Psoas muscle (tissue), 8 donors: ENCODE measurements around the gene SPTB. TPM values are rescaled to one million over a fixed set of nuclear protein-coding genes. Genes with fewer than 3 reads are reported as not detected.

Source experiments
- ATAC-seq, 4 donors: fragments of 200-7000 bp; cut with Tn5 transposase; one replicate each; pipeline ENCODE4 v1.9.1; 2020; ENCODE audit warnings: moderate library complexity in 3 of 4, mild to moderate bottlenecking in 2 of 4
- DNase-seq, 2 donors: peaks; one replicate each; pipeline ENCODE4 v3.0.0-alpha.2; 2020
- H3K27ac ChIP-seq: fragments of 200-600 bp; one replicate; pipeline ENCODE4 v1.8.0; 2022
- H3K27me3 ChIP-seq, 3 donors: fragments of 200-600 bp in 1 of 3; one replicate each; pipeline versions ENCODE4 v1.6.1 to v1.8.0; 2013 to 2022; ENCODE audit warnings: low read length in 2 of 3, mild to moderate bottlenecking in 2 of 3, moderate library complexity in 1 of 3; ENCODE audit not compliant: insufficient read depth in 3 of 3
- H3K36me3 ChIP-seq, 2 donors: fragments of 200-600 bp in 1 of 2; one replicate each; pipeline versions ENCODE4 v1.6.1 to v1.8.0; 2013 to 2022; ENCODE audit warnings: low read depth in 1 of 2, mild to moderate bottlenecking in 1 of 2, moderate library complexity in 1 of 2; ENCODE audit not compliant: insufficient read depth in 1 of 2
- H3K4me1 ChIP-seq: fragments of 200-600 bp; one replicate; pipeline ENCODE4 v1.8.0; 2022
- H3K4me3 ChIP-seq: fragments of 200-600 bp; one replicate; pipeline ENCODE4 v1.8.0; 2022; ENCODE audit warnings: mild to moderate bottlenecking
- H3K9me3 ChIP-seq: fragments of 200-600 bp; one replicate; pipeline ENCODE4 v1.8.0; 2022
- WGBS, 3 donors: extraction: QIAGEN DNeasy Blood & Tissue Kit; methylation state at CpG; one replicate each; pipeline versions ENCODE4 v1.1.6 to v1.1.7; 2013; 5-methylcytosine and 5-hydroxymethylcytosine counted together
- intact Hi-C, 2 donors: fragments of 100-400 bp; cut with DNase I; formaldehyde crosslinking; loops; one replicate each; pipeline versions ENCODE4 v1.11.0 to v1.14.2; 2022
- polyA plus RNA-seq, 3 donors: library from polyadenylated mRNA; stranded (reverse); fragments of 200-250 nt; gene quantifications; one replicate each; pipeline ENCODE4 v1.2.3, GENCODE V29; 2013
- total RNA-seq, 4 donors: library from RNA; stranded (reverse); fragmentation: NEBNext Ultra II Directional in 2 of 4; extraction: Animal tissue kit (Norgen Biotek cat#: 25700) in 2 of 4; gene quantifications; one replicate each; pipeline versions ENCODE4 v1.2.1 to v1.2.4, GENCODE V29; 2021 to 2023
- TF ChIP-seq, protein P1 (sequence below): fragments of 200-600 bp; IDR thresholded peaks from one replicate; pipeline ENCODE4 v1.8.0; 2022; ENCODE audit warnings: antibody characterized with exemption
- donor health status: healthy with polysubstance abuse.
- donor health status: DM: no; HTN: no; CAD: no; lungs with moderate emphysema.
- donor health status: Bipolar disorder and iron deficiency.
- donor health status: healthy.
- donor health status: DM: yes; HTN: yes; CAD: no.
- donor health status: DM: no; HTN: no; CAD: no.
- donor health status: DM: no; HTN: no; CAD: no.
- donor health status: DM: yes; HTN: yes; CAD: no.

SPTB gene
- total and polyA plus RNA-seq, 7 donors: 43.4 to 540 (median 374) TPM

DNA sequence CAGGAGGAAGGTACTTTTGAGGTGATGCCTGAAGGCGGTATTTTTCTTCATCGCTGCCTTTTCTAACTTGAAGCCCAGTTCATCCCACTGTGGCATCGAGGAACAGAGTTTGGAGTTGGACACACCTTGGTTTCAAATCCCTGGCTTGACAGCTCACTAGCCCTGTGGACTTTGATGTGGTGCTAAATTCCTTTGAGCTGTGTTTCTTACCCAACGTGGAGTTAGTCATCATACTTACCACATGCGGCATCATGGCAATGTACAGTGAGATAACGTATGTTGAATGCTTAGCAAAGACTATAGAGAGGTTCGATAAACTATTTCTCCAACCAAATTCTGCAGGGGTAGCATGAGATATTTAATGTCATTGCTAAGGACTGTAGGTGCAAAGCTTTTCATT is 172.0 kb downstream of the SPTB start:
- intact Hi-C loops: no loop called here
- Histone ChIP-seq H3K27me3 (peaks cover 0 to 17% (median 0%) of the 10 kb centered on the region in 3 donors), H3K27ac (no peak overlapping the region), H3K9me3 (peaks cover 3% of the 10 kb centered on the region), H3K4me3 (peak overlapping the region; percentile 89), H3K36me3 (no peaks in the 10 kb centered on the region), H3K4me1 (no peaks in the 10 kb centered on the region)
- WGBS, 3 donors: 69 to 81% (median 73%) methylated on average over 7 of the region's 7 CpGs
- DNase-seq (no peak), ATAC-seq (peak in 1 of 4 donors; percentile 66)
- TF ChIP-seq, protein P1, sequence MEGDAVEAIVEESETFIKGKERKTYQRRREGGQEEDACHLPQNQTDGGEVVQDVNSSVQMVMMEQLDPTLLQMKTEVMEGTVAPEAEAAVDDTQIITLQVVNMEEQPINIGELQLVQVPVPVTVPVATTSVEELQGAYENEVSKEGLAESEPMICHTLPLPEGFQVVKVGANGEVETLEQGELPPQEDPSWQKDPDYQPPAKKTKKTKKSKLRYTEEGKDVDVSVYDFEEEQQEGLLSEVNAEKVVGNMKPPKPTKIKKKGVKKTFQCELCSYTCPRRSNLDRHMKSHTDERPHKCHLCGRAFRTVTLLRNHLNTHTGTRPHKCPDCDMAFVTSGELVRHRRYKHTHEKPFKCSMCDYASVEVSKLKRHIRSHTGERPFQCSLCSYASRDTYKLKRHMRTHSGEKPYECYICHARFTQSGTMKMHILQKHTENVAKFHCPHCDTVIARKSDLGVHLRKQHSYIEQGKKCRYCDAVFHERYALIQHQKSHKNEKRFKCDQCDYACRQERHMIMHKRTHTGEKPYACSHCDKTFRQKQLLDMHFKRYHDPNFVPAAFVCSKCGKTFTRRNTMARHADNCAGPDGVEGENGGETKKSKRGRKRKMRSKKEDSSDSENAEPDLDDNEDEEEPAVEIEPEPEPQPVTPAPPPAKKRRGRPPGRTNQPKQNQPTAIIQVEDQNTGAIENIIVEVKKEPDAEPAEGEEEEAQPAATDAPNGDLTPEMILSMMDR: no peak

DNA sequence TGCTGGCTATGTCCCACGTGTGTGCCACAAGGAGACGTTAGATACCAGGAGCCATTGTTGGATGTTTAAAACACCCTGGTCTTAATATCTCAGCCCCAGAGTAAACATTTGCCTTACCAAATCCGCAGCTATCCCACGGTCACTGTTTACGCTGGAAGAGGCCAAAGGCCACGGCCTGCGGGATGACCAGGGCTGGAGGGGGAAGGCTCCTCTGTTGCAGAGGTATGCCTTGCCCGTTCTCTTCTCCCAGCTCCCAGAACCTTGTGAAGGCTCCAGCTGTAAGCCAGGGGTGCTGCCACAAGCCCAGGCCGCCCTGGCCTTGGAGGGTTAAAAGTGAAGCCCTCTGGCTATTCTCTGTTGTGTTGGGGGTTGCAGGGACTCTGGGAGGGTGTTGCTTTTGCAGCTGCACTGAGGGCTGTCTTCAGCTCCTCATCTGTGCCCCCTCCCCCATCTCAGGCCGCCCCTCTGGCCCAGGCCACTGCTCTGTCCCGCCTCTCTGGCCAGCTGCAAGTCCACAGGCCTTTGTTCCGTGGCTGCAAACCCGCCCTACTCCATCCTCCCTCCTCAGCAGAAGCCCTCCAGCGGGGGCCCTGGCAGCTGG is 173.0 kb downstream of the SPTB start:
- no peaks in the 10 kb centered on the region for H3K9me3 ChIP-seq
- H3K36me3 ChIP-seq: no peaks in the 10 kb centered on the region
- H3K4me3 ChIP-seq: peak overlapping the region; percentile 89
- peaks cover 0 to 21% (median 0%) of the 10 kb centered on the region in 3 donors for H3K27me3 ChIP-seq
- no peak for ATAC-seq
- 67 to 74% (median 69%) methylated on average over 14 of the region's 14 CpGs for WGBS, 3 donors
- H3K4me1 ChIP-seq: no peaks in the 10 kb centered on the region
- TF ChIP-seq, protein P1: no peak
- DNase-seq: no peak
- intact Hi-C loops: no loop called here
- peak overlapping the region; percentile 74 for H3K27ac ChIP-seq

DNA sequence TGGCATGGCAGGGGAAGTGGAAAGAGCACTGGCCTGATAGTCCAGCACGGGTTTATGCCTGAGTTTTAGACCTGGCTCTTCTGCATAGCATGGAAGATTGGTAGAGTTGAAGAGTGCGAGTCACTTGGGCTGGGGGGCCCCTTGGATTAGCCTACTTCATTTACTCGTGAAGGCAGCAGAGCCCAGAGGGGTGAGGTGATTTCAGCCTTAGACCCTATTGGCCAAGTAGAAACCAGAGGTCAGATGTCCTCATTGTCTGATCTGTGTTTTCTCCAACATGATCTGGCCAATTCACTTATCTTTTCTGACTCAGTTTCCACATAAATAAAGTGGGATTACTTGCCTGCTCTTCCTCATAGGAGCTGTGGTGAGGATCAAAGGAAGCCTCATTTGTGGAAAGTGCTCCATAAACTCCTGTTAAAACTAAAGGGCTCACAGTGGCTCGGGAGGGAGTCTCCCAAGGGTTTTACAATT is 173.6 kb downstream of the SPTB start:
- no peaks in the 10 kb centered on the region for H3K9me3 ChIP-seq
- H3K36me3 ChIP-seq: no peaks in the 10 kb centered on the region
- TF ChIP-seq, protein P1: no peak
- intact Hi-C loops: no loop called here
- peak overlapping the region; percentile 89 for H3K4me3 ChIP-seq
- ATAC-seq (no peak), DNase-seq (no peak)
- peaks cover 0 to 21% (median 0%) of the 10 kb centered on the region in 3 donors for H3K27me3 ChIP-seq
- 78 to 79% (median 78%) methylated on average over 4 of the region's 4 CpGs for WGBS, 3 donors
- H3K4me1 ChIP-seq: no peaks in the 10 kb centered on the region
- H3K27ac ChIP-seq: peak overlapping the region; percentile 74

DNA sequence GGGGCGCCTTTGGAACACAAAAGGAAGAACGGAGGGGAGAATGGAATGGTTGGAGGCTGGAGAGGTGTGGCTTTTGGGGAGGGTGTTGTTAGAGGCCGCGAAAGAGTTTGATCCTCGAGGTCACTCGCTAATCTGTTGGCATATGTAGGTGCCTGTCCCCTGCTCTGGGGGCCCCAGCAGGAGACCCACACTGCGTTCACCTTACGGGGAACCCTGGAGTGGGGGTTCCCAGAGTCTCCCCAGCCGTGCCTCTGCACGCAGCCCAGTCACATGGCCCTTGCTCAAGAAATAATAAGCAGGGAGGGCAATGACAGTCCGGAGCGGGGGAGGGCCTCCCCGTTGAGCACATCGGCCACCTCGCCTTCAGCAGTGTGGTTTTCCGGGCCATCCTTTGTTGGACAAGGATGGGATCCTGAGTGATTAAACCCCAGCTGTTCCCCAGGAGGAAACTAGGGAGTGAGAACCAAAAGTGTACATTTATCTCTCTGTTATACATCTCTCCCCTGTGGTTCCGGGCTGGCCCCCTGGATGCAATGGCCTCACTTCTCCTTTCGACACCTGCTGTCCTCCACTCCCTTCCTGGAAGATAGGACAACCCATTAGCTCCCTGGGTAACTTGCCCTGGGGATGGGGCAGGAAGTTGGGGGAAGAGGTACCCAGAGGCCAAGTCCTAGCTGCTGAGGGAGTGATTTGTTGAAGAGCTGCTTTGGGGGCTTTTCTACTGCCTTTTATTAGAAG is 174.2 kb downstream of the SPTB start:
- no peaks in the 10 kb centered on the region for H3K36me3 ChIP-seq
- TF ChIP-seq, protein P1: no peak
- peak in 1 of 2 donors; percentile 33 for DNase-seq
- H3K27ac ChIP-seq: peak overlapping the region; percentile 74
- no peaks in the 10 kb centered on the region for H3K9me3 ChIP-seq
- H3K27me3 ChIP-seq: peaks cover 0 to 21% (median 0%) of the 10 kb centered on the region in 3 donors
- ATAC-seq: peak in 2 of 4 donors; percentile 13 to 16
- intact Hi-C loops: loop anchor here in 1 of 2 donors (1.0 kb wide), 1 partner anchor 11 kb away; no protein-coding TSS in a partner anchor
- no peaks in the 10 kb centered on the region for H3K4me1 ChIP-seq
- peak overlapping the region; percentile 89 for H3K4me3 ChIP-seq
- 44 to 62% (median 51%) methylated on average over 18 of the region's 18 CpGs for WGBS, 3 donors
